WTC11 (cell line): Measurements from ENCODE around the gene SBK1. TPM values are rescaled to one million over a fixed set of nuclear protein-coding genes. Genes with fewer than 3 reads are reported as not detected.

ENCODE experiments used
- AFF4 ChIP-seq: sonication (generic); formaldehyde crosslinking; IDR thresholded peaks from 2 replicates; pipeline ENCODE4 v1.8.1; 2023; ENCODE audit warnings: mild to moderate bottlenecking, missing genetic modification reagents, borderline replicate concordance
- AR ChIP-seq: fragments of 250-450 bp; sonication (Bioruptor Pico); IDR thresholded peaks from 2 replicates; pipeline ENCODE4 v1.9.0; 2021; ENCODE audit warnings: mild to moderate bottlenecking
- CREB1 ChIP-seq: sonication (generic); formaldehyde crosslinking; IDR thresholded peaks from 2 replicates; pipeline ENCODE4 v1.8.0; 2023; ENCODE audit warnings: mild to moderate bottlenecking, missing genetic modification reagents
- E2F5 ChIP-seq: sonication (generic); formaldehyde crosslinking; IDR thresholded peaks from 2 replicates; pipeline ENCODE4 v1.8.1; 2022; ENCODE audit warnings: mild to moderate bottlenecking, moderate library complexity, missing genetic modification reagents
- FOXP4 ChIP-seq: sonication (generic); formaldehyde crosslinking; IDR thresholded peaks from 2 replicates; pipeline ENCODE4 v1.8.0; 2022; ENCODE audit warnings: mild to moderate bottlenecking, missing genetic modification reagents
- GABPB1 ChIP-seq: sonication (generic); formaldehyde crosslinking; IDR thresholded peaks from 2 replicates; pipeline ENCODE4 v1.8.1; 2023; ENCODE audit warnings: mild to moderate bottlenecking, missing genetic modification reagents
- IRF1 ChIP-seq: sonication (generic); formaldehyde crosslinking; IDR thresholded peaks from 2 replicates; pipeline ENCODE4 v1.8.0; 2023; ENCODE audit warnings: missing genetic modification reagents
- JAZF1 ChIP-seq: fragments of 250-450 bp; sonication (Bioruptor Pico); IDR thresholded peaks from 2 replicates; pipeline ENCODE4 v1.9.0; 2021; ENCODE audit warnings: moderate library complexity, mild to moderate bottlenecking, inconsistent platforms
- JUN ChIP-seq: sonication (generic); formaldehyde crosslinking; IDR thresholded peaks from 2 replicates; pipeline ENCODE4 v1.8.0; 2023; ENCODE audit warnings: mild to moderate bottlenecking, missing genetic modification reagents
- MYBL2 ChIP-seq: sonication (generic); formaldehyde crosslinking; IDR thresholded peaks from 2 replicates; pipeline ENCODE4 v1.8.1; 2023; ENCODE audit warnings: mild to moderate bottlenecking, moderate library complexity, missing genetic modification reagents
- TEAD1 ChIP-seq: sonication (generic); formaldehyde crosslinking; IDR thresholded peaks from 2 replicates; pipeline ENCODE4 v1.8.0; 2022; ENCODE audit warnings: mild to moderate bottlenecking, missing genetic modification reagents
- TEAD4 ChIP-seq: sonication (generic); formaldehyde crosslinking; IDR thresholded peaks from 2 replicates; pipeline ENCODE4 v1.8.0; 2022; ENCODE audit warnings: mild to moderate bottlenecking, missing genetic modification reagents
- USF2 ChIP-seq: sonication (generic); formaldehyde crosslinking; IDR thresholded peaks from 2 replicates; pipeline ENCODE4 v1.8.1; 2023; ENCODE audit warnings: mild to moderate bottlenecking, missing genetic modification reagents, moderate library complexity
- ZBTB43 ChIP-seq: sonication (generic); formaldehyde crosslinking; IDR thresholded peaks from 2 replicates; pipeline ENCODE4 v1.8.1; 2023; ENCODE audit warnings: mild to moderate bottlenecking, missing genetic modification reagents
- ZNF121 ChIP-seq: sonication (generic); formaldehyde crosslinking; IDR thresholded peaks from 2 replicates; pipeline ENCODE4 v1.8.0; 2023; ENCODE audit warnings: missing genetic modification reagents
- ZNF219 ChIP-seq: sonication (generic); formaldehyde crosslinking; IDR thresholded peaks from 2 replicates; pipeline ENCODE4 v1.8.0; 2023; ENCODE audit warnings: missing genetic modification reagents, mild to moderate bottlenecking, borderline replicate concordance
- ZNF532 ChIP-seq: fragments of 250-450 bp; sonication (Bioruptor Pico); IDR thresholded peaks from 2 replicates; pipeline ENCODE4 v1.9.0; 2021; ENCODE audit warnings: mild to moderate bottlenecking, borderline replicate concordance
- ZSCAN18 ChIP-seq: fragments of 250-450 bp; sonication (Bioruptor Pico); IDR thresholded peaks from 2 replicates; pipeline ENCODE4 v2.1.2; 2022; ENCODE audit warnings: mild to moderate bottlenecking, moderate library complexity
- total RNA-seq: library from RNA; stranded (reverse); gene quantifications from 3 replicates; pipeline ENCODE4 v1.2.3, GENCODE V29; 2021

Gene SBK1
- total RNA-seq, 1 experiment from 2014 or later, result 85.7 TPM

GRCh38 chr16:28292731-28293600 lies 641 bp downstream of the SBK1 start (continued):
- TF ChIP-seq TEAD4 (CRISPR knock-in tag) (no peak), AR (no peak), TEAD1 (CRISPR knock-in tag) (peak; percentile 71; the same call in 1 of the 2 replicates), FOXP4 (peak; percentile 83; the same call in 1 of the 2 replicates), AFF4 (no peak; the same call in 1 of the 2 replicates), ZSCAN18 (CRISPR knock-in tag) (no peak), CREB1 (CRISPR knock-in tag) (no peak), MYBL2 (CRISPR knock-in tag) (no peak; the same call in 1 of the 2 replicates), IRF1 (no peak), ZNF532 (no peak), USF2 (CRISPR knock-in tag) (no peak), ZNF219 (CRISPR knock-in tag) (peak; percentile 73; the same call in 1 of the 2 replicates), GABPB1 (CRISPR knock-in tag) (no peak), JUN (CRISPR knock-in tag) (no peak), ZNF121 (CRISPR knock-in tag) (peak; percentile 82), JAZF1 (CRISPR knock-in tag) (no peak), E2F5 (CRISPR knock-in tag) (0 out of 2 replicates have a peak, but pooled peaks have one; percentile 63), ZBTB43 (CRISPR knock-in tag) (peak; percentile 18)
